HCT116 (cell line): ENCODE measurements around the gene PPIL4. TPM values are rescaled to one million over a fixed set of nuclear protein-coding genes. Genes with fewer than 3 reads are reported as not detected.

ENCODE experiments used
- ATAC-seq: fragments of 200-7000 bp; cut with Tn5 transposase; 2 replicates; pipeline ENCODE4 v1.9.1; 2020; ENCODE audit warnings: mild to moderate bottlenecking, moderate library complexity
- BruUV-seq: library from RNA; stranded (reverse); fragments of 400-500 nt; replicated peaks from 2 replicates; lab custom pipeline; 2021; lab: Mats Ljungman, UMichigan
- CTCF ChIA-PET: fragments of 300-600 bp; sonication (Branson Sonifier 250); formaldehyde crosslinking; loops from one replicate; lab custom pipeline; 2021; ENCODE audit warnings: antibody characterized with exemption; lab: Charles Lee
- POLR2A ChIA-PET: fragments of 300-600, 350-600 bp; sonication (Branson Sonifier 250); formaldehyde crosslinking; loops from one replicate; lab custom pipeline; 2021; ENCODE audit warnings: antibody characterized with exemption; lab: Charles Lee
- RAD21 ChIA-PET, 2 experiments: fragments of 300-600 bp; sonication (Branson Sonifier 250); formaldehyde crosslinking; loops; one replicate each; lab custom pipeline; 2023; ENCODE audit warnings: low total read pairs in 2 of 2; ENCODE audit not compliant: uncharacterized antibody in 2 of 2, unreplicated experiment in 2 of 2, low non-redundant PET in 1 of 2; lab: Charles Lee
- DNase-seq: peaks from one replicate; pipeline ENCODE4 v3.0.0-alpha.2; 2010; ENCODE audit warnings: low read depth, low spot score
- H2AFZ ChIP-seq: fragments of 200-600 bp; shearing (Covaris generic), sonication (generic); 2 replicates; pipeline ENCODE4 v1.6.1; 2017; ENCODE audit warnings: low read depth, mixed run types, mixed read lengths, antibody characterized with exemption, low read length; ENCODE audit not compliant: poor library complexity, severe bottlenecking
- H3K27ac ChIP-seq: 2 replicates; pipeline ENCODE4 v1.5.1; 2012; ENCODE audit warnings: low read depth, low read length
- H3K27me3 ChIP-seq: fragments of 200-600 bp; sonication (generic); 2 replicates; pipeline ENCODE4 v1.6.1; 2016; ENCODE audit warnings: mixed run types, low read length, mixed read lengths; ENCODE audit not compliant: insufficient read depth
- H3K36me3 ChIP-seq, 2 experiments: fragments of 200-500 bp in 1 of 2; fragments of 200-600 bp in 1 of 2; sonication (Bioruptor generic) in 1 of 2; sonication (generic) in 1 of 2; 2 replicates each; pipeline versions ENCODE4 v1.5.1 to v1.6.1; 2014 to 2016; ENCODE audit warnings: low read length in 2 of 2, inconsistent platforms in 1 of 2, mixed read lengths in 1 of 2, mixed run types in 1 of 2; ENCODE audit not compliant: insufficient read depth in 2 of 2, control insufficient read depth in 1 of 2
- H3K4me1 ChIP-seq, 2 experiments: fragments of 200-600 bp in 1 of 2; sonication (generic) in 1 of 2; 2 replicates each; pipeline versions ENCODE4 v1.5.1 to v1.6.1; 2012 to 2017; ENCODE audit warnings: low read length in 2 of 2, inconsistent platforms in 1 of 2, mild to moderate bottlenecking in 1 of 2, mixed read lengths in 1 of 2, mixed run types in 1 of 2, moderate library complexity in 1 of 2; ENCODE audit not compliant: insufficient read depth in 2 of 2, control insufficient read depth in 1 of 2
- H3K4me2 ChIP-seq: fragments of 200-600 bp; sonication (generic); 2 replicates; pipeline ENCODE4 v1.6.1; 2017; ENCODE audit warnings: mixed run types, low read length, mixed read lengths
- H3K4me3 ChIP-seq, 2 experiments: fragments of 200-600 bp in 1 of 2; sonication (generic) in 1 of 2; replicated peaks in 1 of 2; 2 replicates each; pipeline ENCODE4 v1.5.1; 2011 to 2016; ENCODE audit warnings: low read length in 2 of 2, control low read depth in 1 of 2, low read depth in 1 of 2, mild to moderate bottlenecking in 1 of 2, mixed read lengths in 1 of 2, mixed run types in 1 of 2
- H3K79me2 ChIP-seq: fragments of 200-600 bp; sonication (generic); 2 replicates; pipeline ENCODE4 v1.6.1; 2017; ENCODE audit warnings: mild to moderate bottlenecking, mixed run types, low read length, moderate library complexity, mixed read lengths; ENCODE audit not compliant: insufficient read depth
- H3K9ac ChIP-seq: fragments of 200-600 bp; sonication (generic); 2 replicates; pipeline ENCODE4 v1.6.1; 2016; ENCODE audit warnings: low read length, mixed read lengths
- H3K9me2 ChIP-seq: fragments of 200-600 bp; sonication (generic), shearing (Covaris generic); 2 replicates; pipeline ENCODE4 v1.6.1; 2017; ENCODE audit warnings: mixed run types, mild to moderate bottlenecking, moderate library complexity; ENCODE audit not compliant: insufficient read depth
- H3K9me3 ChIP-seq, 2 experiments: fragments of 200-500 bp in 1 of 2; fragments of 200-600 bp in 1 of 2; sonication (Bioruptor generic) in 1 of 2; sonication (generic) in 1 of 2; 2 replicates each; pipeline ENCODE4 v1.6.1; 2014 to 2017; ENCODE audit warnings: low read length in 2 of 2, mixed read lengths in 2 of 2, inconsistent platforms in 1 of 2, low read depth in 1 of 2, mild to moderate bottlenecking in 1 of 2, mixed run types in 1 of 2, moderate library complexity in 1 of 2; ENCODE audit not compliant: control insufficient read depth in 1 of 2, insufficient read depth in 1 of 2
- H4K20me1 ChIP-seq: fragments of 200-600 bp; sonication (generic), shearing (Covaris generic); 2 replicates; pipeline ENCODE4 v1.6.1; 2017; ENCODE audit warnings: mixed run types, mild to moderate bottlenecking, moderate library complexity; ENCODE audit not compliant: insufficient read depth
- CBX3 ChIP-seq: IDR thresholded peaks from 2 replicates; pipeline ENCODE4 v1.6.1; 2012; ENCODE audit warnings: low read depth
- TCF7L2 ChIP-seq: IDR thresholded peaks from 2 replicates; pipeline ENCODE4 v1.7.0; 2011; ENCODE audit warnings: borderline replicate concordance, inconsistent platforms; ENCODE audit not compliant: insufficient read depth, insufficient read length; ENCODE audit errors: extremely low read depth
- ZFX ChIP-seq: fragments of 450-650 bp; IDR thresholded peaks from 2 replicates; pipeline ENCODE4 v1.6.1; 2017
- intact Hi-C: fragments of 100-400 bp; cut with micrococcal nuclease; formaldehyde crosslinking; loops from 2 replicates; pipeline ENCODE4 v1.10.0; 2022
- total RNA-seq: library from RNA; stranded (reverse); gene quantifications from one replicate; pipeline ENCODE4 v1.2.1, GENCODE V29; 2021; ENCODE audit not compliant: unreplicated experiment
- TF ChIP-seq, protein P1 (sequence below): IDR thresholded peaks from 2 replicates; pipeline ENCODE4 v1.6.1; 2012; ENCODE audit warnings: low read depth
- TF ChIP-seq, protein P2 (sequence below), 3 experiments: fragments of 200-600 bp in 1 of 3; sonication (generic) in 1 of 3; IDR thresholded peaks in 2 of 3; conservative IDR thresholded peaks in 1 of 3; 2 replicates each; pipeline ENCODE4 v1.5.1; 2012 to 2017; ENCODE audit warnings: low read depth in 2 of 3, low read length in 2 of 3, antibody characterized with exemption in 1 of 3, borderline replicate concordance in 1 of 3, control low read depth in 1 of 3, mild to moderate bottlenecking in 1 of 3, mixed read lengths in 1 of 3, mixed run types in 1 of 3, moderate library complexity in 1 of 3; ENCODE audit not compliant: insufficient read depth in 1 of 3
- TF ChIP-seq, protein P3 (sequence below): IDR thresholded peaks from 2 replicates; pipeline ENCODE4 v1.6.1; 2012

The PPIL4 gene
- total RNA-seq, 1 experiment from 2014 or later = 31.0 TPM

- Histone ChIP-seq H3K27ac (no peak overlapping the region), H3K27me3 (no peaks in the 10 kb centered on the region), H3K79me2 (no peaks in the 10 kb centered on the region), H3K36me3 (peaks cover 9 to 20% of the 10 kb centered on the region in 2 experiments), H2AFZ (no peak overlapping the region), H3K9ac (no peak overlapping the region), H3K4me1 (no peaks in the 10 kb centered on the region), H4K20me1 (peaks cover 3% of the 10 kb centered on the region; the same call in 1 of the 2 replicates), H3K9me3 (no peaks in the 10 kb centered on the region), H3K4me2 (no peak overlapping the region), H3K9me2 (no peaks in the 10 kb centered on the region), H3K4me3 (no peak overlapping the region)
- TF ChIP-seq, protein P1, sequence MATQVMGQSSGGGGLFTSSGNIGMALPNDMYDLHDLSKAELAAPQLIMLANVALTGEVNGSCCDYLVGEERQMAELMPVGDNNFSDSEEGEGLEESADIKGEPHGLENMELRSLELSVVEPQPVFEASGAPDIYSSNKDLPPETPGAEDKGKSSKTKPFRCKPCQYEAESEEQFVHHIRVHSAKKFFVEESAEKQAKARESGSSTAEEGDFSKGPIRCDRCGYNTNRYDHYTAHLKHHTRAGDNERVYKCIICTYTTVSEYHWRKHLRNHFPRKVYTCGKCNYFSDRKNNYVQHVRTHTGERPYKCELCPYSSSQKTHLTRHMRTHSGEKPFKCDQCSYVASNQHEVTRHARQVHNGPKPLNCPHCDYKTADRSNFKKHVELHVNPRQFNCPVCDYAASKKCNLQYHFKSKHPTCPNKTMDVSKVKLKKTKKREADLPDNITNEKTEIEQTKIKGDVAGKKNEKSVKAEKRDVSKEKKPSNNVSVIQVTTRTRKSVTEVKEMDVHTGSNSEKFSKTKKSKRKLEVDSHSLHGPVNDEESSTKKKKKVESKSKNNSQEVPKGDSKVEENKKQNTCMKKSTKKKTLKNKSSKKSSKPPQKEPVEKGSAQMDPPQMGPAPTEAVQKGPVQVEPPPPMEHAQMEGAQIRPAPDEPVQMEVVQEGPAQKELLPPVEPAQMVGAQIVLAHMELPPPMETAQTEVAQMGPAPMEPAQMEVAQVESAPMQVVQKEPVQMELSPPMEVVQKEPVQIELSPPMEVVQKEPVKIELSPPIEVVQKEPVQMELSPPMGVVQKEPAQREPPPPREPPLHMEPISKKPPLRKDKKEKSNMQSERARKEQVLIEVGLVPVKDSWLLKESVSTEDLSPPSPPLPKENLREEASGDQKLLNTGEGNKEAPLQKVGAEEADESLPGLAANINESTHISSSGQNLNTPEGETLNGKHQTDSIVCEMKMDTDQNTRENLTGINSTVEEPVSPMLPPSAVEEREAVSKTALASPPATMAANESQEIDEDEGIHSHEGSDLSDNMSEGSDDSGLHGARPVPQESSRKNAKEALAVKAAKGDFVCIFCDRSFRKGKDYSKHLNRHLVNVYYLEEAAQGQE = no peak
- TF ChIP-seq, protein P2, sequence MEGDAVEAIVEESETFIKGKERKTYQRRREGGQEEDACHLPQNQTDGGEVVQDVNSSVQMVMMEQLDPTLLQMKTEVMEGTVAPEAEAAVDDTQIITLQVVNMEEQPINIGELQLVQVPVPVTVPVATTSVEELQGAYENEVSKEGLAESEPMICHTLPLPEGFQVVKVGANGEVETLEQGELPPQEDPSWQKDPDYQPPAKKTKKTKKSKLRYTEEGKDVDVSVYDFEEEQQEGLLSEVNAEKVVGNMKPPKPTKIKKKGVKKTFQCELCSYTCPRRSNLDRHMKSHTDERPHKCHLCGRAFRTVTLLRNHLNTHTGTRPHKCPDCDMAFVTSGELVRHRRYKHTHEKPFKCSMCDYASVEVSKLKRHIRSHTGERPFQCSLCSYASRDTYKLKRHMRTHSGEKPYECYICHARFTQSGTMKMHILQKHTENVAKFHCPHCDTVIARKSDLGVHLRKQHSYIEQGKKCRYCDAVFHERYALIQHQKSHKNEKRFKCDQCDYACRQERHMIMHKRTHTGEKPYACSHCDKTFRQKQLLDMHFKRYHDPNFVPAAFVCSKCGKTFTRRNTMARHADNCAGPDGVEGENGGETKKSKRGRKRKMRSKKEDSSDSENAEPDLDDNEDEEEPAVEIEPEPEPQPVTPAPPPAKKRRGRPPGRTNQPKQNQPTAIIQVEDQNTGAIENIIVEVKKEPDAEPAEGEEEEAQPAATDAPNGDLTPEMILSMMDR (IDR thresholded peaks at IDR 0.05 in 2 of 3, conservative IDR thresholded peaks at IDR 0.05 in 1 of 3; ENCODE audit: borderline replicate concordance in 1 of 3, insufficient read depth in 1 of 3, low read depth in 2 of 3, low read length in 2 of 3) = no peak
- no peak for TF ChIP-seq ZFX
- TF ChIP-seq CBX3 = no peak
- no peak for TF ChIP-seq TCF7L2
- TF ChIP-seq, protein P3, sequence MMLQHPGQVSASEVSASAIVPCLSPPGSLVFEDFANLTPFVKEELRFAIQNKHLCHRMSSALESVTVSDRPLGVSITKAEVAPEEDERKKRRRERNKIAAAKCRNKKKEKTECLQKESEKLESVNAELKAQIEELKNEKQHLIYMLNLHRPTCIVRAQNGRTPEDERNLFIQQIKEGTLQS = no peak
- DNase-seq = no peak
- no peak for ATAC-seq
- ChIA-PET CTCF (no interaction called here), RAD21 (no interaction called here), POLR2A (no interaction called here)
- no TSS peak for BruUV-seq
- intact Hi-C loops = loop anchor here (10.0 kb wide), 1 partner anchor 939 kb away; no protein-coding TSS in a partner anchor
These were observed 31.9 kb downstream of the PPIL4 start for GRCh38 chr6:149513915-149514314.
